NCI-H1930 (cell line): ENCODE results near the gene CEP43.

ENCODE experiments used
- DNase-seq, 2 experiments: peaks; one replicate each; lab custom pipeline; 2025; lab: John Stamatoyannopoulos, UW

CEP43 gene

GRCh38 chr6:167013067-167013466 lies 13.9 kb downstream of the CEP43 start:
- no peak for DNase-seq

DNA sequence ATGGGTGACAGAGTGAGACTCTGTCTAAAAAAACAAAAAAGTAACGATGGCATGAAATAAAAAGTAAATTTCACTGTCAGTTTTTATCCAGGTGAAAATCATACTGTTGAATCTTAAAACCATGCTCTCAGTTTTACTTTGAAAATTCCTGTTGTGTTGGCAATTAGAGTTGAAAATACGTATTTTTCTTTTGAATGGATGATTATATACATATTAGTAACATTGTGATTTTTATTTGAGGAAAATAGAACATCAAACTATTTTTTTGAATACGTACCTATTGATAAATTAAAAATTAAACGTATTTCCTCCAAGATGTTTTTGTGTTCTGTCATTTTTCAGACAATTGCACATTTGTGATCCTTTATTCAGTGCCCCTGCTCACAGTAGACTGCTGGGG lies 14.7 kb downstream of the CEP43 start:
- DNase-seq = no peak

DNA sequence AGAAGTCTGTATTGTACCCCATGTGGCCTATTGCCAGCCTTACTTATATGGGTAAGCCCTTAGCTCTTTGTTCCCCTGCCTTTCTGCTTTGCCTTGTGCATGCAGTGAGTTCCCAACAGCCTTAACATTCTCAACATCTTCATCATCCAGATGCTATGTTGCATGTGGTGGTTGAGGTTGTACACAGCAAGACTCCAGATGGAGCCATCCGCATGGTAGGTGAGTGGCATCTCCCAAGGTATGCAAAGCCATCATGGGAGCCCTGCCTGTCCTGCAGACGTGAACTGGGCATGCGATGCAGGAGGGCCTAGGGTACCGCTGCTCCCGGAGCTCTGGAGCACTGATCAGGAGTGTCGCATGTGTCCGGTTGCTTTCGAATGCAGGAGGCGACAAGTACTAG lies 16.1 kb downstream of the CEP43 start:
- no peak for DNase-seq

GRCh38 chr6:167020206-167020605 lies 21.0 kb downstream of the CEP43 start:
- no peak for DNase-seq

DNA sequence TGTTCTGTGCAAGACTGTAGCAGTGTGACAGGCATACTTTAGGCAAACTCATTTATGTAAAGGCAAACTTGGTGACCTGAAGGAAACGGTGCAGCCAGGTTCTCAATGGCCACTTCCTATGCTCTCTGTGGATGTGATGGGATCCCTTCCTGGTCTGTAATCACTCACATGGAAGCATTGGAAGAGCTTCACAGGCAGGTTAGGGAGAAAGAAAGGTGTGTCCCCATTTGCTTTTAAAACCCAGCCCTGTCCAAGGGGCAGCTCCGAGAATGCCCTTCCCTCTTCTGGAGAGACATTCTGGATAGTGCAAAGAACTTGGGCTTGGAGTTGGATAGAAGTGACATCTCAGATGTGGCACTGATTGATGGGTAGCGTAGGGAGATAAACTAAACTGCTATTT lies 28.1 kb downstream of the CEP43 start:
- DNase-seq = no peak

- DNase-seq = no peak
Measured at GRCh38 chr6:167027772-167028171, 28.6 kb downstream of the CEP43 start.

- DNase-seq = no peak
Measured at GRCh38 chr6:167030222-167031072, 31.2 kb downstream of the CEP43 start.

- DNase-seq = no peak
Measured at GRCh38 chr6:167031082-167031709, 32.0 kb downstream of the CEP43 start.

GRCh38 chr6:167034056-167034455 lies 34.9 kb downstream of the CEP43 start:
- no peak for DNase-seq

GRCh38 chr6:167037762-167038161 lies 38.6 kb downstream of the CEP43 start:
- DNase-seq = no peak

GRCh38 chr6:167044696-167045095 lies 45.5 kb downstream of the CEP43 start:
- DNase-seq = no peak

- DNase-seq = no peak
Measured at GRCh38 chr6:167045828-167046580, 46.8 kb downstream of the CEP43 start.

- DNase-seq = no peak
Measured at GRCh38 chr6:167046861-167047495, 47.8 kb downstream of the CEP43 start.

- no peak for DNase-seq
Measured at GRCh38 chr6:167047554-167047953, 48.4 kb downstream of the CEP43 start.
